Measurements from ENCODE around the gene ITPRID2.

The ITPRID2 gene

GRCh38 chr2:181891258-181891965, at the start of gene ITPRID2:
Gene ITPRID2 (plus strand): TSS chr2:181891730. CDS start chr2:181892067, 337 bp downstream.
- peak; percentile 63 for DNase-seq

DNA sequence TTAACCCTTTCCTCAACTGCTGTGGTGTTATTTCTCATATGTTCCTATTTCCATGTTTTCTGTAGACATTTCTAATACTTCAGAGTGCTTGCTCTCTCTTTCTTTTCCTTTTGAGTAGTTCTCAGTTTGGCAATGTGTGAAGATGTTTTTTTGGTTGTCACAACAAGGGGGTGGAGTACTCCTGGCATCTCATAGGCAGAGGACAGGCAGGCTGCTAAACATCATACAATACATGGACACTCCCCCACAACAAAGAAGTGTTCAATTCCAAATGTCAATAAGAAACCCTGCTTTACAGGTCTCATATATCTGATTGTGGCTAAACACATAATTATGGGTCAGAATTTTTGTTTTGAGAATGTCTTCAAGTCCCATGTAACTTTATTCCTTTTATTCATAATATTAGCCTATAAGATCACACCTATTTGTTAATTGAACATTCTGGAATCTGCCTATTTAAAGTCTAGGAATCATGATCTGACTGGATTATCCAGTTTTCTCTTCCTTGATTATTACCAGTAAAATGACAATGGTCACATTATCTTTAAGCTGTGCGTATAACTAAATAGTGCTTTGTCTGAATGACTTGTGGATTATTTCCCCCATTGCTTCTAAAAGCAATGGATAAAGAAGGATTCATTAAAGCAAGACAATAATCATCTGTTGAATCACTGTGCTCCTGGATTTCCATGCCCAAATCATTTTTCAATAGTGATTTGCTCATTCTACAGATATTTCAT, 46.8 kb upstream of the ITPRID2 start:
- DNase-seq = no peak

DNA sequence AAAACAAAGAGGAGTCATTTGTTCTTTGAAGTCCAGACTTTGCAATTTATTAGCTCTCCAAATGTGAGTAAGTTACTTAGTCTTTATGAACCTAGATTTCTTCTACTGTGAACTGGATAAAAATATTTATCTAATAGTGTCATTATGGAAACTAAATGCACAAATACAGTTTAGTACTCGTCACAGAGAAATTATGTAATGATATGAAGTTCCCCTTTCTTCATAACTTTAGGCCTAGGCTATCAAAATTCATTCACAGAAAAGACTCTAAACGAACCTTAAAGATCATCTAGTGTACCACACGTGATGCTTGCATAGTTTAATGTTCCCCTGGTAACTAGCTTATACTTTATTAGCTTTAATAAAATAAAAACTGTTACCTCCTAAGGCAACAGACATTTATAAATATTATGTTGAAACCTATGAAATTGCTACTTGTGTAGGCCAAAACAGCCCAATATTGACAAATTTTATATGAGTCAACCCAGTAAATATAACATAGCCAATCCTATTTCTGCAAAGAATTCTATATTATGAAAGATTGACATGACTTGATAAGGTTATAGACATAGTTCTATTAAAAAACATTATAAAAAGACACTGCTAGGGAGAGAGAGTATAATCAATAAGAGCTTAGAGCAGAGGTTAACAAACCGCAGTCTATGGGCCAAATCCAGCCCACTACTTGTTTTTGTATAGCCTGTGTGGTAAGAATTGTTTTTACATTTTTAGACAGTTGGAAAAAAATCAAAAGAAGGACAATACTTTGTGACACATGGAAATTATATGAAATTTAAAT, 44.9 kb upstream of the ITPRID2 start:
- DNase-seq = no peak

GRCh38 chr2:181847198-181847556, 44.4 kb upstream of the ITPRID2 start:
- DNase-seq = no peak

- DNase-seq = no peak
Observed at GRCh38 chr2:181847702-181848101, 43.8 kb upstream of the ITPRID2 start.

DNA sequence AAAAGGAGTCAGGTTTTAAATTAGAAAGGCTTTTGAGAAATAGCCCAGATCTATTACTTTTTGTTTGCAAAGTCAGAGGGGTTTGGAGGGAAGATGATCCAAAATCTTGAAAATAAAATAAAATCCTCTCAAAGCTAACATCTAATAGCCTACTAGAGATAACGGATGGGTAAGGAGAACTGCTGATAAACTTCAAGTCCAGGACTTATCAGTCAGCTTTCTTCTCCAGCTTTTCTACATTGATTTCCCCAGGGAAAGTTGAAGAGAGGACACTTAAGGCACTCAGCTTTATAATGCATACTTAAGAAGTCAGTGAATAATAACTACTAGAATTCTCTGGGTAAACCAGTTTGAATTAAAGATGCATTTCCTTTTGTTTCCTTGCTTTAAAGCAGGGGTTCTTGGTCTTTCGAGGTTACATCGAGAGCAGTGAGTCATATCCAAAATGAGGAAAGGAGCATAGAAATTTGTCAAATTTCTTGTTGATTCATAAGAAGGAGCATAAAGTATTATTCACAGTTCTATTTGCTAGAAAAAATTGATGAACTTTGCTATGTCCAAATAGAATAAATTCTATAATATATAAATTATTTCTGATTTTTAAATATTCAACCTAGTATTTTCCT, 43.2 kb upstream of the ITPRID2 start:
- no peak for DNase-seq

GRCh38 chr2:181849601-181850000, 41.9 kb upstream of the ITPRID2 start:
- DNase-seq = no peak

DNA sequence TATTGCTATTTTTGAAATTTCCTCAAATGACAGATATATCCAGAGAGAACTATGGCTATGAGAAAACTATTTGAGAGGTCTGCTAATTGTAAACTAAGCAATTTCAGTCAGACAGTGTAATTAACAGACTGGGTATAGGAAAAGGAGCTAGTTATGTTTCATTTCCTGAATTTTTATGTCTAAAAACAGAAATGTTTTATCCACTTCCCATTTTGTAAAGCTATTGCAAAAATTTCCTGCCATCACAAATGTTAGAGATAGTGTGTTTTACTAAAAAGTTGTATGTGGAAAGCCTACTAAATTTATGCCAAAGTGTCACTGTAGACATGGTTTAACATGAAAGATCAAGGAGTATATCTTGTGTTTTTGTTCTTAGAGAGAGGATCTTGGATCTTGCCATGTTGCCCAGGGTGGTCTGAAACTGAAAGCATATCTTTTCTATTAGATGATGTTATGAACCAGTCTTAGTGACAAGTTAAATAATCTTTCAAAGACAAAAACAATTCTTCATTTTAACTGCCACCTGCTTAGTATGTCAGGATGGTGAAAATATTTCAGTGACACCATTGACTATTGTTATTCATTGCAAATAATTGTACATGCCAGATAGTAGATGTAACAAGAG, 40.5 kb upstream of the ITPRID2 start:
- DNase-seq = no peak

DNA sequence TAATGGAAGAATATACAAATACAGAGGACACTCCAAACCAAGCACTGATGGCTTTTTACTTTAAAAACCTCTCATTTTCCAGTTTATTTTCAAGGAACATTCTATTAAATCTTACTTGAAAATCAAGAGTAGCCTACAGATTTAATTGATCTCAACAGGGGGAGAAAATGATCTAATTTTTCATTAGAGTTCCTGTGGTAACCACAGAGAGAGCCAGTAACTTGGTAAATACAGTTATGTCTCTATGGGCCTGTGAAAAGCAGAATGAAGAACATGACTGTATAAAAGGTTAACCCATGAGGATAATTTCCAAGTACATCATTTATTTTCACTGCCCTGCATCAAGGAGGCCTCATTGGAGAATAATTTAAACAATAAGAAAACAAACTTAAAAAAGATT, 39.8 kb upstream of the ITPRID2 start:
- no peak for DNase-seq

DNA sequence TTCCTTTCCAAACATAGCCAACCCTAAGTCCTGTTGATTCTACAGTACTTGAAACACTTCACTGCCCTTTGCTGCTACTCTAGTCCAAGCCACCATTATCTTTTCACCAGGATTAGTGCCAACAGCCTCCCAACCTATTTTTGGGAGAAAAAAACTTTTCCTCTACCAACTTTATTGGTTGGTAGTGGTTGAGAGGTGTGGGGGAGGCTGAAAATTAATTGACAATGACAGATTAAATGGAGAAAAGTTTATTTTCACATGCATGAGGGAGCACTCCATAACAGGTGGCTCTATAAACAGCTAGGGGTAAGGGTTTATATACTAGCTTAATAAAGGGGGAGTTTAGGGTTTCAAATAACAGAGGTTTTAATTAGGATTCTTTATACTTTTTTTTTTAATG, 37.8 kb upstream of the ITPRID2 start:
- DNase-seq = no peak

DNA sequence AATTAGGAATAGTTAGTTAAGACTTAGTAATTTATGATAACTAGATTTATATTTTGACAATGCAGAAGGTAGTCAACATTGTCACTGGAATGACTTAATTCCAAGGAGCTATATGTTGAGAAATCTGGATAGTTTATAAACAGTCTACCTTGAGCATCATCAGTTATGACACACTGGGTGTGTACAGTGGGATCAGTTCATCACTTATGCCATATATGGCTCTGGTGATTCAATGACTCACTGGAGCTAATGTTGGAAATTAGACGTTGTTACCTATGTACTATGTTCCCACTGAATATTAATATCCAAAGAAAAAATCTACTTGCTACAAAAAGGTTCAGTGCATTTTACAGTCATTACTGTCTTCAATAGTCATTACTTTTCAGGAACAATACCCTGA, 34.0 kb upstream of the ITPRID2 start:
- DNase-seq = no peak

GRCh38 chr2:181858600-181858999, 32.9 kb upstream of the ITPRID2 start:
- DNase-seq = no peak

DNA sequence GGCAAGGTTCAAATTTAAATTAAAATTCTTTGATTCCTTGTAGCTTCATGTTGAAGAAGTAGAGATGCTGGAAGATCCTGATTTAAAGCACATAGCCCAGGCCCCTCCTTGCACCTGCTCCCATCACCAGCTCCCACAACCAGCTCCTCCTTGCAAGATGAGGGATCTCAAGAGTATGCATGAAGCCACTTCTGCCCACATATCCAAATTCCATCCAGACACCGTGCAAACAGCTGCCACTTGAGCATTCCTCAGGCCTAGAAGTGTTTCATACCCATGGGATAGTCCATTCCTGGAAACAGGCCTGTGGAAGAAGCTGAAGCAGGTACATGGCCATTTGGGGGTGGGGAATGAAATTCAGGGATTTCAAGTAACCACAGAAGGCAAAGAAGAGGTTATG, 32.4 kb upstream of the ITPRID2 start:
- no peak for DNase-seq

GRCh38 chr2:181859803-181860202, 31.7 kb upstream of the ITPRID2 start:
- DNase-seq = no peak

- DNase-seq = no peak
Observed at GRCh38 chr2:181861379-181861778, 30.2 kb upstream of the ITPRID2 start.

GRCh38 chr2:181862583-181863281, 28.8 kb upstream of the ITPRID2 start:
- no peak for DNase-seq

DNA sequence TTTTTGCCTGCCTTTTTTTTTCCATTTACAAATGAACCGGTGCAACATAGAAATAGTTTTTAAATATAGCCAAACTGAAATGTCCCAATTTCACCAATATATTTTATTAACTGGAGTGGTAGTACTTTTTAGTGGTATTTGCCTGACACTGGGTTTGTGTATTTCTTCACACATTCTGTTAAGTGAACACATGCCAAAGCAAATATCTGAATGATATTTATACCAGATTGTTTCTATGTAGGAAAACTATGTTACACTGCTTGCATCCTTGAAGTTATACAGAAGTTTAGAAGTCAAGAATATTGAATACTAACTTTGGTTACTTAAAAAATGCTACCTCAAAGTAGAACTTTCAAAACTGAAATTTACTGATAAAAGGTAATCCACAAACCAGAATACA, 19.4 kb upstream of the ITPRID2 start:
- no peak for DNase-seq

GRCh38 chr2:181876614-181877063, 14.9 kb upstream of the ITPRID2 start:
- DNase-seq = no peak

DNA sequence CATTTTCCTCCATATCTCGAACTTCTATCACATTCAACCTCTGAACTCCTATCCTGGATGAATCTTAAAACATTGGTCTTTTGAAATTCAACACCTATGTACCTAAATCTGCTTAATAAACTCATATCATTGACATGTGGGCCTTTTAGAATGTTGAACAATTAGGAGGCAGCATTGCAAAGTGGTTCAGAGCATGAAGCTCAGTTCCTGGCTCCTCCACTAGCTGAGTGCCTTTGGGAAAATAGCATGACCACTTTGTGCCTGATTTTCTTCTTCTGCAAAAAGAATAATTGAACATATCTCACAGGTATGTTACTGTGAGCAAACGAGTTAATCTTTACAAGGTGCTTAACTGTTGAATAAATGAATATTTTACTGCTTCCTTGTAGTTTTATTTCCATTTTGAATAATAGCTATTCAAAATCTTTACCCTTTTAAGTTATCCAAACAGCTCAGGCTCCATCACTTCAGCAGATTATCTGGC, 14.3 kb upstream of the ITPRID2 start:
- DNase-seq = no peak

DNA sequence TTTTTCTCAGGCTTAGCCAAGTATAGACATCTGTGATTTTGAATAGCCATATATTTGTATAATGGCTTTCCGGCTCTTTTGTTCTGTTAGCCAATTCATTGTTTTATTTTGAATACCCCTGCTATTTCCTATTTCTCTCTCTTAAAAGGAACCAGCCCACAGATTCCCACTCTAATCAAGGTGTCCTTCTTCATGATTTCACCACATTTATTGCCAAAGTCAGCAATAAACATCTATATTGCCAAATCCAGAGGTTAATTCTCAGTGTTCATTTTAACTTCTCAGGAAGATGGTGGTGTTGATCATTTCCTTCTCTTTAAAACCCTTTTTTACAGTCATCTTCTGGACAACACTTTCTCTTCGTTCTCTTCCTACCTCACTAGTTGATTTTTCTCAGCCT, 13.1 kb upstream of the ITPRID2 start:
- DNase-seq = no peak

GRCh38 chr2:181879295-181879694, 12.2 kb upstream of the ITPRID2 start:
- DNase-seq = no peak

Data from stimulated activated CD4-positive, alpha-beta T cell treated with anti-CD3 and anti-CD28 coated beads, Interleukin-4, amount 100 ng/mL, for 24 hours (primary cell).